Activated CD8-positive, alpha-beta memory T cell treated with anti-CD3 and anti-CD28 coated beads, Interleukin-2, amount 50 U/mL, for 48 hours (primary cell): ENCODE measurements around the gene RNF19B.

Source experiments
- DNase-seq: peaks from one replicate; pipeline ENCODE4 v3.0.0-alpha.2; 2020

RNF19B gene

GRCh38 chr1:32888134-32888533 lies 76.5 kb downstream of the RNF19B start:
- DNase-seq, result no peak

GRCh38 chr1:32887623-32888022 lies 77.0 kb downstream of the RNF19B start:
- no peak for DNase-seq

- DNase-seq, result no peak
Observed at GRCh38 chr1:32886828-32887414, 77.7 kb downstream of the RNF19B start.
